NT2/D1 (cell line): ENCODE data around the gene INA.

ENCODE experiments used
- YY1 ChIP-seq: IDR thresholded peaks from 2 replicates; pipeline ENCODE4 v1.6.1; 2011; ENCODE audit not compliant: insufficient read length, insufficient read depth
- ZNF274 ChIP-seq: IDR thresholded peaks from 2 replicates; pipeline ENCODE4 v1.6.1; 2011; ENCODE audit warnings: mild to moderate bottlenecking, low read depth, low read length

DNA sequence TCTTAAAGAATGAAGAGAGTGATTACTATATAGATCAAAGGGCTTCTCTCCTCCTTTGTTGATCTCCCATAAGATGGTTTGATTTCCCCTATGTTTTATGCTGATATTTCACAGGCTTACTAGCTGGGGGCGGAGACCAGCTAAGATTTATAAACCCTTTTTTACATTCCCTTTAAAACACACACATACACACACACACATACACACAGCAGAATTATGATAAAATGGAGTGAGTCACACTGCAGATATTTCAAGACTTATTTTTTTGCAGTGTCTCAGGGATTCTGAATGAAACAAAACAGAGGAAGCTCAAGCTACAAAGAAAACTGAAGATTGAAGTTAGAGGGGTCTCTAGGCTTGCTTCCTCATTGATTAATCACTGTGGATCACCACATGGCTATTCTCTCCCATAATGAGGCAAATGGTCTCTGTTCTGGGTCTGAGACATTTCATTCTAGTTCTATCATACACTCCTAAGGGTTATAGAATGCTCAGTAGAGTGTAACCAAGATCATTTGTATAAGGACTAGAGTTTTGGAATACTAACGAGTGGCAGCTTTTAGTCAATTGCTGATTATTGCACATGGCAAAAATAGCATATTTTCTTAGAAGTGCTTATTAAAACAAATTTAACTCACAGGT, 18.6 kb downstream of the INA start:
- no peak for TF ChIP-seq ZNF274
- TF ChIP-seq YY1 = no peak
